ENCODE data around the gene GREB1L. TPM values are rescaled to one million over a fixed set of nuclear protein-coding genes. Genes with fewer than 3 reads are reported as not detected.

The GREB1L gene
- total RNA-seq, 2 donors from 2014 or later, result 3.1 to 3.9 TPM

DNA sequence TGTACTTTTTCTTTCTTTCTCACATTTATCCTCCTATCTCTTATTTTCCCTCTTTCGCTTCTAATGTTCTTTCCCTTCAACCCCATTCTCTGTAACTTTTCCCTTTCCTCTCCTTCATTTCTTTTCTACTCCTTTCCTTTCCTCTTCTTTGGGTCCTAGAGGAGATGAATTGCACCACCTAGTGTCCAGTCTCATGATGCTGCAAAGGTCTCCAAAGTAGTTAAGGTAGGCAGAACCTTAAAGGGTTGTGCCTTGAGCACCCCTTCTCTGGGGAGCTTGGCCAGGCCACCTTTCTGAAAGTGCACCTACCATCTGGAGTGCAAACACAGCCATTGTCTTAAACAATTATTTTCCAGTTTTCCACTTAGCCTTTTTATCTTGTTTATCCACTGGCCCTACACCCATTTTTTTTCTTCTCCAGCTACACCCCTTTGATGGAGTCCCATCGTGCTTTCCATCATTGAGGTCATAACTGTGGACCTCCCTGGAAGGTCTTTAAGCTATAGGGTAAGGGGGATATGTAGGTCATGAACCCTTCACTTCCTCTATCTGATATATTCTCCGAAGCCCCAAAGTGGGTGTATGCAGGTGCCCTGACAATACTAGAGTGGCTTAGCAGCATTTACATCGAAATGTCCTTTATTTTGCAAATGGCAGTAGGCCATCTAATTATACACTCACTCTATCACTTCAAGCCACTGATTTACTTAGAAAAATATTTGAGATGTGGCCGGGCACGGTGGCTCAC, 202.6 kb downstream of the GREB1L start:
- Histone ChIP-seq H3K4me3 (ENCODE audit: low read length) (no peak overlapping the region), H3K4me1 (ENCODE audit: control insufficient read depth, insufficient read depth, low read length) (peaks cover 3% of the 10 kb centered on the region), H3K36me3 (ENCODE audit: control insufficient read depth, insufficient read depth, low read length) (no peaks in the 10 kb centered on the region), H3K9ac (ENCODE audit: extremely low read depth, low read length, poor library complexity, severe bottlenecking) (no peak overlapping the region), H3K27me3 (ENCODE audit: control insufficient read depth, insufficient read depth, low read length, poor library complexity, severe bottlenecking) (peaks cover 55% of the 10 kb centered on the region), H3K9me3 (ENCODE audit: control insufficient read depth, low read length) (no peaks in the 10 kb centered on the region), H3K27ac (ENCODE audit: low read depth, low read length) (no peak overlapping the region)
- H3K4me1 Mint-ChIP-seq, result no peaks in the 10 kb centered on the region
- no peaks in the 10 kb centered on the region for H3K9me3 Mint-ChIP-seq
- 85% methylated on average over 6 of the region's 6 CpGs; no CpG with 5 or more reads in 1 of the 2 experiments for WGBS, 2 experiments (ENCODE audit: insufficient coverage in 1 of 2, insufficient read length in 1 of 2)
- peaks cover 85% of the 10 kb centered on the region for H3K27me3 Mint-ChIP-seq (ENCODE audit: insufficient read depth)
- TF ChIP-seq, protein P1, sequence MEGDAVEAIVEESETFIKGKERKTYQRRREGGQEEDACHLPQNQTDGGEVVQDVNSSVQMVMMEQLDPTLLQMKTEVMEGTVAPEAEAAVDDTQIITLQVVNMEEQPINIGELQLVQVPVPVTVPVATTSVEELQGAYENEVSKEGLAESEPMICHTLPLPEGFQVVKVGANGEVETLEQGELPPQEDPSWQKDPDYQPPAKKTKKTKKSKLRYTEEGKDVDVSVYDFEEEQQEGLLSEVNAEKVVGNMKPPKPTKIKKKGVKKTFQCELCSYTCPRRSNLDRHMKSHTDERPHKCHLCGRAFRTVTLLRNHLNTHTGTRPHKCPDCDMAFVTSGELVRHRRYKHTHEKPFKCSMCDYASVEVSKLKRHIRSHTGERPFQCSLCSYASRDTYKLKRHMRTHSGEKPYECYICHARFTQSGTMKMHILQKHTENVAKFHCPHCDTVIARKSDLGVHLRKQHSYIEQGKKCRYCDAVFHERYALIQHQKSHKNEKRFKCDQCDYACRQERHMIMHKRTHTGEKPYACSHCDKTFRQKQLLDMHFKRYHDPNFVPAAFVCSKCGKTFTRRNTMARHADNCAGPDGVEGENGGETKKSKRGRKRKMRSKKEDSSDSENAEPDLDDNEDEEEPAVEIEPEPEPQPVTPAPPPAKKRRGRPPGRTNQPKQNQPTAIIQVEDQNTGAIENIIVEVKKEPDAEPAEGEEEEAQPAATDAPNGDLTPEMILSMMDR (conservative IDR thresholded peaks at IDR 0.05), result peak; percentile 92
- H3K27ac Mint-ChIP-seq, result no peak overlapping the region
- no peaks in the 10 kb centered on the region for H3K36me3 Mint-ChIP-seq (ENCODE audit: low read depth)
- H3K4me3 Mint-ChIP-seq, result no peak overlapping the region
- peak; percentile 72 for DNase-seq

GRCh38 chr18:21448299-21448698, 206.3 kb downstream of the GREB1L start:
- Histone ChIP-seq H3K9me3 (ENCODE audit: control insufficient read depth, low read length) (no peaks in the 10 kb centered on the region), H3K9ac (ENCODE audit: extremely low read depth, low read length, poor library complexity, severe bottlenecking) (no peak overlapping the region), H3K36me3 (ENCODE audit: control insufficient read depth, insufficient read depth, low read length) (no peaks in the 10 kb centered on the region), H3K27ac (ENCODE audit: low read depth, low read length) (no peak overlapping the region), H3K4me1 (ENCODE audit: control insufficient read depth, insufficient read depth, low read length) (peaks cover 3% of the 10 kb centered on the region), H3K27me3 (ENCODE audit: control insufficient read depth, insufficient read depth, low read length, poor library complexity, severe bottlenecking) (peaks cover 53% of the 10 kb centered on the region), H3K4me3 (ENCODE audit: low read length) (no peak overlapping the region)
- Mint-ChIP-seq H3K4me1 (no peaks in the 10 kb centered on the region), H3K27me3 (ENCODE audit: insufficient read depth) (peaks cover 76% of the 10 kb centered on the region), H3K27ac (no peak overlapping the region), H3K9me3 (no peaks in the 10 kb centered on the region), H3K36me3 (ENCODE audit: low read depth) (no peaks in the 10 kb centered on the region), H3K4me3 (no peak overlapping the region)
- TF ChIP-seq, protein P1 (conservative IDR thresholded peaks at IDR 0.05), result no peak
- no peak for DNase-seq

DNA sequence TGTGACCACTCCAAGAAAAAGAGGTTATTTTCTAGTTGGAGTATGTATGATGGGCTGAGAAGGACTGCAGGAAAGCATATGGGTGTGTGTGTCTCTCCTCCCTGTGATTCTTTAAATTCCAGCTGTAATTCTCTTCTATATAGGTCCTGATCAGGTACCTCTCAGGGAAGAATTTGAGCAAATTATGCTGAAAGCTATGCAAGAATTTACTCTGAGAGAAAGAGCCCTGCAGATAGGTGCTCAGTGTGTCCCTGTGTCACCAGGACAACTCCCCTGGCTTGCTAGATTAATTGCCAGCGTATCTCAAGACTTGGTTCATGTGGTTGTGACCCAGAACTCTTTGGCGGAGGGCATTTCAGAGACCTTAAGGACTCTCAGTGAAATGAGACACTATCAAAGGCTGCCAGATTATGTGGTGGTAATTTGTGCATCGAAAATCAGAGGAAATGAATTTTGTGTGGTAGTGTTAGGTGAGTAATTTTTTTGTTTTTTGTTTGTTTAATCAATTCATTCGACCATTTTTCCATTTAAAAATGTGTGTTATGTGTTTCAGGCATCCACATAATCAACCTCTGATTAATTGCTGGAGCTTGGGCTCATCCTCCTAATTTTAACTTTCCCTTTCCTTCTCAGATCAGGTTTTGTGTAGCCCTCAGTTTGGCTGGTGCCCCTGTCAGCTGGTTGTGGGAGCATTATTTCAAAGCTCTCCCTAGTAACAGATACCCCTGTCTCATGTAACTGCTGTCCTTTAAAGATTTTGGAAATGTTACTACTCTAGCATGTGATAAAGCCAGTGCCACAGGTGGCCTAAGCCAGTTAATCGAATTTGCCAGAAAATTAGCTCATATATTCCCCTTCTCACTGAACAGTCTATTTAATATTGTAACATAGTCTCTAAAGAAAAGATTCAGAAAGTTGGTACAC, 207.6 kb downstream of the GREB1L start:
- Histone ChIP-seq H3K4me3 (ENCODE audit: low read length) (no peak overlapping the region), H3K9me3 (ENCODE audit: control insufficient read depth, low read length) (no peaks in the 10 kb centered on the region), H3K27me3 (ENCODE audit: control insufficient read depth, insufficient read depth, low read length, poor library complexity, severe bottlenecking) (peaks cover 51% of the 10 kb centered on the region), H3K36me3 (ENCODE audit: control insufficient read depth, insufficient read depth, low read length) (no peaks in the 10 kb centered on the region), H3K4me1 (ENCODE audit: control insufficient read depth, insufficient read depth, low read length) (peaks cover 3% of the 10 kb centered on the region), H3K27ac (ENCODE audit: low read depth, low read length) (no peak overlapping the region), H3K9ac (ENCODE audit: extremely low read depth, low read length, poor library complexity, severe bottlenecking) (no peak overlapping the region)
- no peaks in the 10 kb centered on the region for H3K36me3 Mint-ChIP-seq (ENCODE audit: low read depth)
- peaks cover 1% of the 10 kb centered on the region for H3K4me1 Mint-ChIP-seq
- WGBS, 2 experiments (ENCODE audit: insufficient coverage in 1 of 2, insufficient read length in 1 of 2), result 95% methylated on average over 2 to 5 of the region's 5 CpGs
- DNase-seq, result no peak
- TF ChIP-seq, protein P1 (conservative IDR thresholded peaks at IDR 0.05), result no peak
- no peak overlapping the region for H3K4me3 Mint-ChIP-seq
- peaks cover 72% of the 10 kb centered on the region for H3K27me3 Mint-ChIP-seq (ENCODE audit: insufficient read depth)
- H3K27ac Mint-ChIP-seq, result no peak overlapping the region
- H3K9me3 Mint-ChIP-seq, result no peaks in the 10 kb centered on the region
